ENCODE results near the gene KRTAP1-4.
"Not testable (repeated sequence)": the region's sequence is repeated elsewhere in the genome, so short reads cannot be mapped to it uniquely, and the experiment has no call there.

The KRTAP1-4 gene

GRCh38 chr17:41029633-41030245 lies at the start of gene KRTAP1-4:
TSS of gene KRTAP1-4 (minus strand) at chr17:41030195. CDS start at chr17:41030078, 117 bp downstream.
- TF ChIP-seq ZNF274 (IDR thresholded peaks at IDR 0.05; ENCODE audit: low read depth, low read length), result no peak
- no peak within 1 kb of the TSS for H3K4me3 ChIP-seq (ENCODE audit: low read length)

GRCh38 chr17:41076788-41077187 lies 46.8 kb upstream of the KRTAP1-4 start:
- H3K4me3 ChIP-seq (ENCODE audit: low read length), result no peak overlapping the region
- no peak for TF ChIP-seq ZNF274 (IDR thresholded peaks at IDR 0.05; ENCODE audit: low read depth, low read length)

GRCh38 chr17:41073676-41074075 lies 43.7 kb upstream of the KRTAP1-4 start:
- no peak overlapping the region for H3K4me3 ChIP-seq (ENCODE audit: low read length)
- no peak for TF ChIP-seq ZNF274 (IDR thresholded peaks at IDR 0.05; ENCODE audit: low read depth, low read length)

- no peak for TF ChIP-seq ZNF274 (IDR thresholded peaks at IDR 0.05; ENCODE audit: low read depth, low read length)
- no peak overlapping the region for H3K4me3 ChIP-seq (ENCODE audit: low read length)
Measured at GRCh38 chr17:41071606-41072360, 41.8 kb upstream of the KRTAP1-4 start.

GRCh38 chr17:41069031-41069430 lies 39.0 kb upstream of the KRTAP1-4 start:
- TF ChIP-seq ZNF274 (IDR thresholded peaks at IDR 0.05; ENCODE audit: low read depth, low read length), result no peak
- H3K4me3 ChIP-seq (ENCODE audit: low read length), result no peak overlapping the region

- no peak for TF ChIP-seq ZNF274 (IDR thresholded peaks at IDR 0.05; ENCODE audit: low read depth, low read length)
- no peak overlapping the region for H3K4me3 ChIP-seq (ENCODE audit: low read length)
Measured at GRCh38 chr17:41067281-41067680, 37.3 kb upstream of the KRTAP1-4 start.

GRCh38 chr17:41065829-41066624 lies 36.0 kb upstream of the KRTAP1-4 start, which contains the start of gene KRTAP2-4:
TSS of gene KRTAP2-4 (minus strand) at chr17:41065879. CDS start at chr17:41065845, 34 bp downstream.
- H3K4me3 ChIP-seq (ENCODE audit: low read length), result no peak within 1 kb of the TSS
- TF ChIP-seq ZNF274 (IDR thresholded peaks at IDR 0.05; ENCODE audit: low read depth, low read length), result no peak

GRCh38 chr17:41065016-41065689 lies 35.2 kb upstream of the KRTAP1-4 start:
- H3K4me3 ChIP-seq (ENCODE audit: low read length), result not testable (repeated sequence)

- TF ChIP-seq ZNF274 (IDR thresholded peaks at IDR 0.05; ENCODE audit: low read depth, low read length), result no peak
- no peak overlapping the region for H3K4me3 ChIP-seq (ENCODE audit: low read length)
Measured at GRCh38 chr17:41064301-41064700, 34.3 kb upstream of the KRTAP1-4 start.

- H3K4me3 ChIP-seq (ENCODE audit: low read length), result no peak overlapping the region
- TF ChIP-seq ZNF274 (IDR thresholded peaks at IDR 0.05; ENCODE audit: low read depth, low read length), result no peak
Measured at GRCh38 chr17:41063449-41063848, 33.5 kb upstream of the KRTAP1-4 start.

GRCh38 chr17:41061964-41062363 lies 32.0 kb upstream of the KRTAP1-4 start:
- no peak for TF ChIP-seq ZNF274 (IDR thresholded peaks at IDR 0.05; ENCODE audit: low read depth, low read length)
- no peak overlapping the region for H3K4me3 ChIP-seq (ENCODE audit: low read length)

- TF ChIP-seq ZNF274 (IDR thresholded peaks at IDR 0.05; ENCODE audit: low read depth, low read length), result no peak
- no peak within 1 kb of the TSS for H3K4me3 ChIP-seq (ENCODE audit: low read length)
Measured at GRCh38 chr17:41060052-41060604, 30.1 kb upstream of the KRTAP1-4 start, which contains the start of gene KRTAP2-3. TSS of gene KRTAP2-3 (minus strand) at chr17:41060114. CDS start at chr17:41060050, 64 bp downstream.

GRCh38 chr17:41059276-41060051 lies 29.5 kb upstream of the KRTAP1-4 start:
- H3K4me3 ChIP-seq (ENCODE audit: low read length), result not testable (repeated sequence)

Measured in GM08714 (cell line).